HEK293 (cell line): Measurements from ENCODE around the gene TTYH1.
A peak's percentile ranks its signal among the peaks of the same experiment; 100 is the strongest.

Experiments used
- CTCF ChIA-PET: fragments of 350-600 bp; formaldehyde crosslinking; extraction: SDS; loops from one replicate; lab custom pipeline; 2021; ENCODE audit warnings: antibody characterized with exemption; lab: Yijun Ruan, JAX
- POLR2A ChIA-PET: fragments of 300-600 bp; formaldehyde crosslinking; extraction: SDS; loops from one replicate; lab custom pipeline; 2020; ENCODE audit warnings: antibody characterized with exemption, inconsistent platforms; lab: Yijun Ruan, JAX
- H3K27ac ChIP-seq: fragments of 200-500 bp; sonication (Bioruptor generic); 2 replicates; pipeline ENCODE4 v1.5.1; 2014; ENCODE audit warnings: low read depth, low read length, control low read depth, inconsistent platforms; ENCODE audit errors: extremely low read depth
- H3K36me3 ChIP-seq, 2 experiments: fragments of 200-500 bp in 1 of 2; sonication (Bioruptor generic) in 1 of 2; 1 replicate in 1 of 2; 2 replicates in 1 of 2; pipeline ENCODE4 v1.5.1; 2014 to 2017; ENCODE audit warnings: inconsistent platforms in 2 of 2, low read length in 2 of 2; ENCODE audit not compliant: control insufficient read depth in 2 of 2, insufficient read depth in 1 of 2
- H3K4me1 ChIP-seq: fragments of 200-500 bp; sonication (Bioruptor generic); 2 replicates; pipeline ENCODE4 v1.5.1; 2014; ENCODE audit warnings: mild to moderate bottlenecking, low read length, inconsistent platforms; ENCODE audit not compliant: control insufficient read depth, insufficient read depth
- H3K4me3 ChIP-seq: 2 replicates; pipeline ENCODE4 v1.5.1; 2011; ENCODE audit warnings: low read depth, mild to moderate bottlenecking, control low read depth, low read length, moderate library complexity
- H3K9me3 ChIP-seq: fragments of 200-500 bp; sonication (Bioruptor generic); 2 replicates; pipeline ENCODE4 v1.5.1; 2014; ENCODE audit warnings: low read depth, low read length, inconsistent platforms; ENCODE audit not compliant: control insufficient read depth, insufficient read depth
- HIC1 ChIP-seq: fragments of 450-650 bp; formaldehyde crosslinking; IDR thresholded peaks from 2 replicates; pipeline ENCODE4 v1.5.1; 2016; ENCODE audit warnings: missing biosample characterization, missing genetic modification characterization
- HOXC10 ChIP-seq: sonication (generic); formaldehyde crosslinking; IDR thresholded peaks from 2 replicates; pipeline ENCODE4 v1.8.1; 2023; ENCODE audit warnings: mild to moderate bottlenecking, missing genetic modification reagents
- HOXD13 ChIP-seq: sonication (generic); formaldehyde crosslinking; IDR thresholded peaks from 2 replicates; pipeline ENCODE4 v1.8.0; 2022; ENCODE audit warnings: missing genetic modification reagents, borderline replicate concordance
- INSM2 ChIP-seq: fragments of 450-650 bp; formaldehyde crosslinking; IDR thresholded peaks from 2 replicates; pipeline ENCODE4 v1.5.1; 2016; ENCODE audit warnings: missing biosample characterization, missing genetic modification characterization
- KLF8 ChIP-seq: fragments of 450-650 bp; formaldehyde crosslinking; IDR thresholded peaks from 2 replicates; pipeline ENCODE4 v1.5.1; 2016; ENCODE audit warnings: missing biosample characterization, missing genetic modification characterization
- PRDM1 ChIP-seq: fragments of 450-650 bp; formaldehyde crosslinking; IDR thresholded peaks from 2 replicates; pipeline ENCODE4; 2016; ENCODE audit warnings: missing biosample characterization, missing genetic modification characterization
- WT1 ChIP-seq: fragments of 450-650 bp; formaldehyde crosslinking; IDR thresholded peaks from 2 replicates; pipeline ENCODE4 v1.5.1; 2016; ENCODE audit warnings: missing biosample characterization, missing genetic modification characterization
- YY1 ChIP-seq: fragments of 450-650 bp; formaldehyde crosslinking; IDR thresholded peaks from 2 replicates; pipeline ENCODE4 v1.5.1; 2018; ENCODE audit warnings: missing biosample characterization, missing genetic modification characterization
- ZBTB10 ChIP-seq: fragments of 450-650 bp; formaldehyde crosslinking; IDR thresholded peaks from 2 replicates; pipeline ENCODE4 v1.5.1; 2016; ENCODE audit warnings: missing biosample characterization, missing genetic modification characterization
- ZBTB17 ChIP-seq: fragments of 450-650 bp; formaldehyde crosslinking; IDR thresholded peaks from 2 replicates; pipeline ENCODE4 v1.5.1; 2016; ENCODE audit warnings: missing biosample characterization, missing genetic modification characterization
- ZBTB7A ChIP-seq: fragments of 450-650 bp; formaldehyde crosslinking; IDR thresholded peaks from 2 replicates; pipeline ENCODE4 v1.5.1; 2016; ENCODE audit warnings: low read depth, missing biosample characterization, missing genetic modification characterization
- ZNF18 ChIP-seq: fragments of 450-650 bp; formaldehyde crosslinking; IDR thresholded peaks from 2 replicates; pipeline ENCODE4 v1.5.1; 2016; ENCODE audit warnings: missing biosample characterization, missing genetic modification characterization
- ZNF184 ChIP-seq: fragments of 450-650 bp; IDR thresholded peaks from 2 replicates; pipeline ENCODE4 v1.5.1; 2018; ENCODE audit warnings: missing biosample characterization, mild to moderate bottlenecking, missing genetic modification characterization
- ZNF19 ChIP-seq: fragments of 450-650 bp; formaldehyde crosslinking; IDR thresholded peaks from 2 replicates; pipeline ENCODE4; 2016; ENCODE audit warnings: missing biosample characterization, missing genetic modification characterization, low read depth
- ZNF302 ChIP-seq: fragments of 450-650 bp; formaldehyde crosslinking; IDR thresholded peaks from 2 replicates; pipeline ENCODE4 v1.5.1; 2016; ENCODE audit warnings: missing biosample characterization, missing genetic modification characterization, low read depth
- ZNF366 ChIP-seq: fragments of 450-650 bp; formaldehyde crosslinking; conservative IDR thresholded peaks from 2 replicates; pipeline ENCODE4 v1.5.1; 2016; ENCODE audit warnings: missing biosample characterization, missing genetic modification characterization
- ZNF510 ChIP-seq: fragments of 450-650 bp; formaldehyde crosslinking; IDR thresholded peaks from 2 replicates; pipeline ENCODE4 v1.5.1; 2018; ENCODE audit warnings: mild to moderate bottlenecking, missing genetic modification characterization, missing biosample characterization; ENCODE audit not compliant: insufficient replicate concordance
- ZNF513 ChIP-seq: fragments of 450-650 bp; IDR thresholded peaks from 2 replicates; pipeline ENCODE4 v1.5.1; 2018; ENCODE audit warnings: missing biosample characterization, missing genetic modification characterization
- ZNF600 ChIP-seq: fragments of 450-650 bp; formaldehyde crosslinking; IDR thresholded peaks from 2 replicates; pipeline ENCODE4 v1.5.1; 2016; ENCODE audit warnings: missing biosample characterization, missing genetic modification characterization
- ZNF610 ChIP-seq: fragments of 450-650 bp; formaldehyde crosslinking; IDR thresholded peaks from 2 replicates; pipeline ENCODE4 v1.5.1; 2016; ENCODE audit warnings: missing biosample characterization, missing genetic modification characterization, borderline replicate concordance
- ZNF645 ChIP-seq: fragments of 450-650 bp; formaldehyde crosslinking; IDR thresholded peaks from 2 replicates; pipeline ENCODE4; 2016; ENCODE audit warnings: missing biosample characterization, missing genetic modification characterization
- ZNF747 ChIP-seq: fragments of 450-650 bp; formaldehyde crosslinking; IDR thresholded peaks from 2 replicates; pipeline ENCODE4 v1.5.1; 2016; ENCODE audit warnings: missing biosample characterization, missing genetic modification characterization
- ZNF768 ChIP-seq: fragments of 450-650 bp; formaldehyde crosslinking; IDR thresholded peaks from 2 replicates; pipeline ENCODE4 v1.5.1; 2018; ENCODE audit warnings: missing biosample characterization, mild to moderate bottlenecking, missing genetic modification characterization
- ZXDB ChIP-seq: fragments of 450-650 bp; formaldehyde crosslinking; IDR thresholded peaks from 2 replicates; pipeline ENCODE4 v1.5.1; 2016; ENCODE audit warnings: missing biosample characterization, missing genetic modification characterization

TTYH1 gene

GRCh38 chr19:54461613-54462012, 46.3 kb downstream of the TTYH1 start:
- H3K4me1 ChIP-seq, result peaks cover 5% of the 10 kb centered on the region; the same call in 1 of the 2 replicates
- peaks cover 31 to 57% of the 10 kb centered on the region in 2 experiments for H3K36me3 ChIP-seq
- ChIA-PET CTCF (interaction anchor here (0.6 to 1.6 kb wide), 2 partner anchors 16 kb away, joined by 3 to 6 read pairs; no protein-coding TSS in a partner anchor), POLR2A (interaction anchor here (6.8 kb wide), 1 partner anchor 12 kb away, joined by 64 read pairs; the partner anchor contains the start of gene LENG8)
- H3K4me3 ChIP-seq, result no peak overlapping the region
- H3K27ac ChIP-seq, result 0 out of 2 replicates have a peak overlapping the region, but pooled peaks have one; percentile 16
- TF ChIP-seq ZNF513, result no peak
- peak; percentile 81 for TF ChIP-seq ZNF366 (tag by site-specific recombination)
- peak; percentile 76 for TF ChIP-seq PRDM1 (tag by site-specific recombination)
- no peak for TF ChIP-seq ZNF19 (tag by site-specific recombination)
- peak; percentile 61; the same call in 1 of the 2 replicates for TF ChIP-seq ZNF600 (tag by site-specific recombination)
- TF ChIP-seq WT1, result peak; percentile 81
- peak; percentile 13; the same call in 1 of the 2 replicates for TF ChIP-seq HOXD13 (CRISPR knock-in tag)
- no peak for TF ChIP-seq HOXC10 (CRISPR knock-in tag)
- TF ChIP-seq ZBTB17, result no peak
- no peak for TF ChIP-seq ZNF610 (tag by site-specific recombination)
- TF ChIP-seq ZNF747, result no peak
- TF ChIP-seq ZNF302 (tag by site-specific recombination), result no peak
- no peak for TF ChIP-seq ZNF645 (tag by site-specific recombination)
- TF ChIP-seq ZBTB7A (tag by site-specific recombination), result no peak
- no peak for TF ChIP-seq ZNF768
- no peak for TF ChIP-seq YY1 (tag by site-specific recombination)
- no peak for TF ChIP-seq ZNF18 (tag by site-specific recombination)
- no peak for TF ChIP-seq HIC1
- no peak for TF ChIP-seq ZBTB10 (tag by site-specific recombination)
- no peak for TF ChIP-seq ZNF184
- no peak for TF ChIP-seq INSM2 (tag by site-specific recombination)
- TF ChIP-seq KLF8 (tag by site-specific recombination), result peak; percentile 78
- no peak for TF ChIP-seq ZXDB (tag by site-specific recombination)
- TF ChIP-seq ZNF510 (tag by site-specific recombination), result no peak
- no peaks in the 10 kb centered on the region for H3K9me3 ChIP-seq
